ENCODE results near the gene PRSS2.

- TF ChIP-seq CTCF (conservative IDR thresholded peaks at IDR 0.05; ENCODE audit: low read depth, low read length) (no peak), EZH2 (IDR thresholded peaks at IDR 0.05; ENCODE audit: borderline replicate concordance, low read depth, low read length, poor library complexity, severe bottlenecking) (no peak)
Measured at GRCh38 chr7:142795339-142795863, 24.6 kb downstream of the PRSS2 start.
